DMS153 treated with DMSO at 0.1 percent for 48 hours (cell line): ENCODE measurements around the gene SNRPN.
"Not testable (repeated sequence)": the region's sequence is repeated elsewhere in the genome, so short reads cannot be mapped to it uniquely, and the experiment has no call there.

Source experiments
- DNase-seq: peaks from one replicate; lab custom pipeline; 2025; ENCODE audit not compliant: unreplicated experiment; lab: John Stamatoyannopoulos, UW

The SNRPN gene

DNA sequence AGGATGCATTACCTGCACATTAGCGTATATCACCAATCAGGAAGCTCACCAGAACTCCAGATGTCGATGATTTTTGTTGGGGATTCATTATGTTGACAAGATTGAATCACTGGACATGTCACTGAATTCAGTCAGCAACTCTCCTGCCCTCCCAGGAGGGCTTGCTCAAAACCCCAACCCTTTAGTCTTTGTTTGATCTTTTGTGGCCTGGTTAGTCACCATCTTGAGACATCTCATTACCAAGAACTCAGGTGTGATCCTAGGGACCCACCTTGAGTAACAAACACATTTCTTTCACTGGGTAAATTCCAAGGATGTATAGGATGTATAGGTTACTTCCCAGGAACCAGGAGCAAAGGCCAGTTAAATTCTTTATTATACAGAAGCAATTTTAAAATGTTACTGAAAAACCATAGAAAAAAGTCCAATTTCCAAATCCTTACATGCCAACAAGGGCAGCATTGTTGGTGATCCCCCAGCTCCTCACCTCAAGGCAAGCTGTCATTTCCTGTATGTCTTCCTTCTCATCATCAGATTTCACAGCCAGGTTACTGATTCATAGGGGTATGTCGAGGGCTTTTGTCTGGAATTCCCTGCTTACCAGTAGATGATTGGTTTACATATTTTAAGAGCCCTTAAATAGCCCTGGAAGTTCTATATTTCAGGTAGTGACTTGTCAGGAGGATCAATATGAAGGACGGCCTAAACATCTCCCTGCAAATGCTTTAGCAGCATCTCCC is 11.7 kb downstream of the SNRPN start:
- DNase-seq = no peak

DNA sequence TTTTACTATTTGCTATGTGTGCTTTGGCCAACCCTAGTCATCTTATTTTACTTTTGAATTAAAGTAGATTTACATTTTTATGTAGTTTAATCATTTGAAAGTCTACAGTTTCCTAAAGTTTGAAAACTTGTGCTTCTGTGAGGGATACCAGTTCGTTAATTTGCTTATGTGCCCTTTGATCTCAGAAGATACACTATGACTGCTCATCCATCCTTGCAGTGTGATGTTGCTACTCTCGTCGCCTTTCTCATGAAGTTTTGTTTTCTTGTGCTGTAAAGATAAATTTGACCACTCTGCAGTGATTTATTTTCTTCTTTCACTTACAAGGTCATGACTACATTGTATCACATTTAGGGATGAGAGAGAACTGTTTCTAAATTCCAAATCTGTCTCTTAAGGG is 16.3 kb downstream of the SNRPN start:
- no peak for DNase-seq

DNA sequence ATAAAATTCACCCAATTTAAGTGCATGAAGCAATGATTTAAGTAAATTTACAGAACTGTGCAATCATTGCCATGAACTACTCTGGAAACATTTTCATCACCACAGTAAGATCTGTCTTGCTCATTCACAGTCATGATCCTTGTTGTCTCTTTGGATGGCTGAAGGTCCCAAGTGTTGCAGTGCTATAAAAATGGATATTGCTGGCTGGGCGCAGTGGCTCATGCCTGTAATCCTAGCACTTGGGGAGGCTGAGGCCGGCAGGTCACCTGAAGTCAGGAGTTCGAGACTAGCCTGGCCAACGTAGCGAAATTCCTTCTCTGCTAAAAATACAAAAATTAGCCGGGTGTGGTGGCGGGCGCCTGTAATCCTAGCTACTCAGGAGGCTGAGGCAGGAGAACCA is 17.0 kb downstream of the SNRPN start:
- no peak for DNase-seq

DNA sequence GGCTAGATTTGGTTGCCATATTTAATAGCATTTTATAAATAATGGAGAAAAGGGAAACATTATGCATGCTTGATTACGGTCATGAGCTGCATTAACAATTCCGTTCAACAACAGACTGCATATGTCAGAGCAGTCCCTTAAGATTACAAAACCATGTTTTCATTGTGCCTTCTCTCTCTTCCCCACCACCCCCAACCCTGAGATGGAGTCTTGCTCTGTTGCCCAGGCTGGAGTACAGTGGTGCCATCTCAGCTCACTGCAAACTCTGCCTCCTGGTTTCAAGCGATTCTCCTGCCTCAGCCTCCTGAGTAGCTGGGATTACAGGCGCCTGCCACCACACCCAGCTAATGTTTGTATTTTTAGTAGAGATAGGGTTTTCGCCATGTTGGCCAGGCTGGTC is 17.9 kb downstream of the SNRPN start:
- not testable (repeated sequence) for DNase-seq

DNA sequence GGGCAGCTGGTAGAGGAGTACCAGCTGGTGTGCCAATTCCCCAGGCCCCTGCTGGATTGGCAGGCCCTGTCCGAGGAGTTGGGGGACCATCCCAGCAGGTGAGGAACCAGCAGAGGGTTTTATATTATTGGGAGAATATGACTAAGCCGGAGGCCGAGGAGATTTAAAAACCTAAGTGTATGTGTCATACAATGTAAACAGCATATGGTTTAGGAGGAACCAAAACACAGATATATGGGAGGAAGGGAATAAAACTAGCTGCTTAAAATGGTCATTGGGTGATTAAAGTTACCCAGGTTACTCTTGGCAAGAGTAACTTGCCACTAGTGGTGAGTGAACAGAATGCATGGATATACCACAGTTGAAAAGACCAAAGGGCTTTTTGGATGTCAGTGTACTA is 22.1 kb downstream of the SNRPN start:
- DNase-seq = no peak

DNA sequence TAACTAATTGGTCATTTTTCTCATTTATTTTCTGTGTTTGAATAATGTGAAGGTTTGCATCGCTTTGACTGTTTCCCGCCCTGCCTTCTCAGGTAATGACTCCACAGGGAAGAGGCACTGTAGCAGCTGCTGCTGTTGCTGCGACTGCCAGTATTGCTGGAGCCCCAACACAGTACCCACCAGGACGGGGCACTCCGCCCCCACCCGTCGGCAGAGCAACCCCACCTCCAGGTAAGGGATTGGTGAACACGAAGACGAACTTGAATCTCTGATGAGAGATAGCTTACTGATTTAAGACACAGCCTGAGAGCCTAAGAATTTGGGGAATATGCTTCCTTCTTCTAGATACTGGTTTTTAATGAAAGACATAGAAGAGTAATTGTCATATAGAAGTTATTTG is 22.9 kb downstream of the SNRPN start:
- no peak for DNase-seq

DNA sequence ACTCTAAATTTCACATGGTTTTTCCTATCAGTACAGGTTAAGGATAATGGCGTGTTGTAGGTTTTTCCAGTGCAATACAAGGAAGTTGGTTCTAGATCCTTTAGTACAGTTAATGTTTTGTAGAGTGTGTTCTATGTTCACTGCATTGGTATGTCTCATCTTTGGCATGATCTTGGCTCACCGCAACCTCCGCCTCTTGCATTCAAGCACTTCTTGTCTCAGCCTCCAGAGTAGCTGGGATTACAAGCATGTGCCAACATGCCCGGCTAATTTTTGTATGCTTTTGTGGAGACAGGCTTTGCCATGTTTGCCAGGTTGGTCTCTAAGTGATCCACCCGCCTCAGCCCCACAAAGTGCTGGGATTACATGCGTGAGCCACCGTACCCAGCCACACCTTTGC is 30.4 kb downstream of the SNRPN start:
- DNase-seq = no peak

DNA sequence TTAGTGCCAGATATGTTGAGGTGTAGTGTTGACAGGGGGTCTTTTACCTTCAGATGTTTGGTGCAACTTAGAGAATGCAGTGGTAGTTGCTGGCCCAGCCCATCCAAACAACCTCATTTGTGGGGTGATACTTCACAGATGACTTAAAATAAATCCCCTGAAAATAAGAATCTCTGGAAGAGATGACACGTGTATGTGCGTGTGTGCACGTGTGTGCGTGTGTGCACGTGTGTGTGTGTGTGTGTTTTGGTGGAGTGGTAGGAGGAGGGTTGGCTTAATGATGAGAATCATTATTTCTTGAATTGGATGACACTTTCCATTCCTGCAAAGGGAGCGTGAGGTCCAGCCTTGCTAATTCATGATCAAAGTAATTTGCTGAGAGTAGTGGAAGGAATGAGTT is 31.9 kb downstream of the SNRPN start:
- DNase-seq = no peak

DNA sequence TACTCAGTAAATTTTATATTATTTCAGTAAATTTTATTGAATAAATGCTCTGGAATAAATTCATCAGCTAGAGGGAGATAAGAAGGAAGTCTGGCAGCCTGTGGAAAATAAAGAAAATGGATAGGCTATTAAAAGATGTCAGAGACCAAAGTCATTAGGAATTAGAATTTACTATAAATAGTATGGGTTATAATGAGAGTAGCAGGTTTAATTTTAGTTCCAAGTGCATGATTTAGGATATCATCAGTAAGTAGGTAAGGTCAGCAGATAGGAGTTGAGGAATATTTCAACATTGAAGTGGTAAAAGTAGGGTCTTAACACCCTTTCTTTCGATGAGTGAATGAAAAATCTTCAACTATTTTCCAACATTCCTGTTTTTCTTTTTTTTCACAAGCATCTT is 64.6 kb downstream of the SNRPN start:
- DNase-seq = no peak

DNA sequence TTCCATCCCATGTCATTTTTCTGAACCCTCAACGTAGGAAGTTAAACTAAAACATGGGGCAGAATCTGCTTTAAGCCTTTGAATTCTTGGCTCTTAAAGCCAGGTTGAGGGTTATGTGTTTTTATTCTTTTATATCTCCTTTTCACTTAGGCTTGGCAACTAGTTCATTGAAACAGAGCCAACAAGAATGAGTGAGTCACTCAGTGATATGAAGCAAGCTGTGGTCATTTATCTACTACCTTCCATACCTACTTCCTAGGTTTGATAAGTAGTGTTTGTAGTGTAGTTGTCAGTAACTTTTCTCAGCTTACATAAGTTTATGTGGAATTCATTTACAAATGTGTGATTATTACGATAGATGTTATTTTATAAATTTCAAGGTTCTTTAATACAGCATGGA is 67.4 kb downstream of the SNRPN start:
- DNase-seq = no peak
